HG03565 (cell line): ENCODE measurements around the gene FNDC3B.
"Not testable (repeated sequence)": the region's sequence is repeated elsewhere in the genome, so short reads cannot be mapped to it uniquely, and the experiment has no call there.

Experiments used
- ATAC-seq: cut with Tn5 transposase; IDR thresholded peaks from one replicate; pipeline ENCODE4 v1.9.1; 2021; ENCODE audit warnings: mild to moderate bottlenecking, moderate library complexity; ENCODE audit not compliant: unreplicated experiment

FNDC3B gene

DNA sequence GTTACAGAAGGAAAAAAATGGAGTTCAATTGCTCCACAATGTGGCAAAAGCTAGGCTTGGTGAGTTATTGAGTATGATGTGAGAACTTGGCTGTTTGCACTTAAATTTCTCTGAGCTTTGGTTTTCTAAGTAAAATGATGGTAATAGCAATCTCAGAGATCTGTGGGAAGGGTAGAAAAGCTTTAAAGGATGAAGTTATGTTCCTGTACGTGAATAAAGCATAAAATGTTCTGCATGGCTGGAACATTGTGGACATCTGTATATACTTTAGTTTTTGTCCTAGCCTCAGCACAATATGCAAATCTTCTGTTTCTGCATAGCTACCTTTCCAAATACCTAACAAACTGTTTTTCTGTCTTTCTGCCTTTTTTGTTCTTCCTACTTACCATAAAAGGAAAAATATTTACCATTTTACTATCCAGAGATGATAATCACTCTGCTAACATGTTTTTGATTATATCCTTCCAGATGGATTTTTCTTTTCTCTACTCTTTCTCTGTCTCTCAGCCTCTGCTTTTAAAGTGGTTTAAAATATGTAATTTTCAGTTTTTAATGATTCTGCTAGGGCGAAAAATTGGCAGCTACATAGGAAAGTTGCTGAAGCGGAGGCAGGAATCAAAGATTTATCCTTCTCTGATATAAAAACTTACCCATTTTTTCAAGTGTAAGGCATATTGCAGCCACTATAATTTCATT is 188.1 kb downstream of the FNDC3B start:
- no peak for ATAC-seq

DNA sequence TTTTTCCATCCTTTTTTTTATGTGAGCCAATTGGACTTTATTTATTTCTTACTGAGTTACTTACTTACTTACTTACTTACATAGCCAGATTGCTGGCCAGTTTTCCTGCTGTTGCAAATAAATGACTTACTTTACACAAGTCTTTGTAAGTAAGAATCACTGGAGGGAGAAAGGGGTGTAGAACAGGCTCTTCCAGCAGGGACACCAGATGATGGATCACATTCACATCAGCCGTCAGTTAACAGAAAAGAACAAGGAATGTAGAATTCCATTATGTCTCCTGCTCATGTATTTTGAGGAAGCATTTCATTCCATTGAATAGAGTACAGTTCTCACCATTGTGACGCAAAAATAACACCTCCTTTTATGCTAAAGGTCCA is 188.6 kb downstream of the FNDC3B start:
- no peak for ATAC-seq

DNA sequence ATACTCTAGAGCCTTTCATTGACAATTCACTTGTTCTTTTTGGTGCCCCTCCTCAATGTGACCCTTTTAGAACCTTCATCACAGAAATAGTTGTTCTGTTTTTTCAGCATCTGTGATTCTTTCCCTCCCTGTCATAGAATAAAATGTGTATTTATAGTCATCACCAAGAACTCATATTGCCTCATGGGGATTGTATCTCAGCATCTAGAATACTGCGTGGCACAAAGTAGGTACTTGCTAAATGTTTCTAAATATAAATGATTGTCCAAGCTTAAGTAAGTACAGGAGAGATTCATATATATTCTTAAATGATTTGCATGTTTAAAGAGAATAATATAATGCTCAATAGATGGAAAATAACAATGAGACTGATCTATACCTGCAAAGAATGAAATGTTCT is 190.1 kb downstream of the FNDC3B start:
- ATAC-seq: no peak

DNA sequence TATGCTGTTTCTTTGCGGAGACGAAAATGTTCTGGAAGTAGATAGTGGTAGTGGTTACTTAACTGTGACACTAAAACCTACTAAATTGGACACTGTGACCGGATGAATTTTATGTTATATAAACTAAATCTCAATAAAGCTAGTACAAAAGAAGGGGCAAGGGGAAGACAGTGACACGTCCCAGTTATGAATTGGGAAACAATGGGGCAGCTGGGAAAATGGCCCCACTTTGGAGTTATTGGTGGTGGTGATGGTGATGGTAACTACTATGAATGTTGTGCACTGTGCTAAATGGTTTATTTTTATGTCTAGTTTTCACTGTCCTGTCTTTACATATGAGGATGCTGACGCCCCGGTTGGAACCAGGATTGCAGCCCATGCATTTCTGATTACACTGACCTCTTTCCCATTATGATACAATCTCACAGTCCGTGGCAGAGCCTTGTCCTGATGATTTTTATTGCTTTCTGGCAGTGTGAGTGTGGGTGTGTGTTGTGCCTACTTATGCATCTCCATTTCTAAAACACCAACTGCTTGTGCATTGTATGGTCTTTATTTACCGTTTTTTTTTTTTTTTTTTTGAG is 192.0 kb downstream of the FNDC3B start:
- no peak for ATAC-seq

DNA sequence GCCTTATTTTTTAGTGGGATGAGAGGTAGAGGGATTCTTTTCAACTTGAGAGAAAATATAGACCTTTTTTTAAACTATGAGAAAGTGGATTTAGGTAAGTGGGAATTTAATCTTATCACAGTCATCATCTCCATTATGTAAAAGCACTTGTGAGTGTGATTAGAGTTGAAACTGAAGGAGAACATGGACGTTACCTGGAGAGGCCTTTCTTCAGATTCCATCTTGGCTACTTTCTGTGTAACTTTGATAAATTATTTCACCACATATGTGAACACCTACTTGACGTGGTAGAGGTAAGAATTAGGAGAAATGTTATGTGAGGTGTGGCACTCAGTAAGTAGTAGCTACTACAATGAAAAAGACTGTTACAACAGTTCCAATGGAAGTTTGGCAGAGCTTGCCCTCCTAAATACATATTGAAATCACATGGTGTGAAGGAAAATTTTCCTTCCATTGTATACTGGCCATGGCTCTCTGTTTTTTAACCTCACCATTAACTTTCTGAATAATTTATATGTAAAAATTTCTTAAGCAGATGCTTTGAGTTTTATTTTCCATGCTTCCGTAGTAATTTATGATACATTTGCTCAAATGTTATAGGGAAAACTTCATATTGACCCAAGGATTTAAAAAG is 193.3 kb downstream of the FNDC3B start:
- ATAC-seq: no peak

DNA sequence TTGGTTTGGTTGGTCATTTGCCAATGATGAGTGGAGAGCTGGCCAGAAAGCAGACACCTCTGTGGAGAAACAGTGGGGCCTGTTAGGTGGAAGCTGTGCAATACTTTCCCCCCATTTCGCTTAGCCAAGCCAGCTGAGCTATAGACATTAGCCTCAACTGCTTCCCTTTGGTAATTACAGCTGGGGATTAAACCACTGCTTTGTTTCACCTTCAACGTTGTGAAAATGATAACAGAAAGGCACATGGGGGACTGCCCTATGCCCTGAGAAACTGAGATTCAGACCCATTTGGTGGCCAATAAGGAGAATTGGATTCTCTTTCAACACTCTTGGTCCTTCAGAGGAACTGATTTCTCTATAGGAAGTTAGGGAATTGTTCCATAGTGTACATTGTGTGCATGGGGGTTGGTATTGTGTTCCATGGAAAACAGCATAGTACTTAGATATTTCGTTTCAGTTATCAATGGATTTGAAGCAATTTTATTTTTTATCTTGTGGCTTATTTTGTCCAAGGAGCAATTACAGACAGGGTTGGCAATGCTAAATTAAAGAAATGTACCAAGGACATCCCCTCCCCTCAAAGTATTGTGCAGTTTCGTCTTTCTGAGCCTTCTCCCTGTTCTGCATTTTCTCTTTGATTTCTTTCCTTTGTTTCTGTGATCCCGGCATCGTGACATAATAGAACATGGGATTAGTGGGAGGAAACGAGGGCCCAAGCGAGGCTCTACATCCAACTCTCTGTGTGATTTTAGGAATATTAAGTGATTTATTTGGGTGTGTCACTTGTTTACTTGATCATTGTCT is 194.3 kb downstream of the FNDC3B start:
- ATAC-seq: no peak

DNA sequence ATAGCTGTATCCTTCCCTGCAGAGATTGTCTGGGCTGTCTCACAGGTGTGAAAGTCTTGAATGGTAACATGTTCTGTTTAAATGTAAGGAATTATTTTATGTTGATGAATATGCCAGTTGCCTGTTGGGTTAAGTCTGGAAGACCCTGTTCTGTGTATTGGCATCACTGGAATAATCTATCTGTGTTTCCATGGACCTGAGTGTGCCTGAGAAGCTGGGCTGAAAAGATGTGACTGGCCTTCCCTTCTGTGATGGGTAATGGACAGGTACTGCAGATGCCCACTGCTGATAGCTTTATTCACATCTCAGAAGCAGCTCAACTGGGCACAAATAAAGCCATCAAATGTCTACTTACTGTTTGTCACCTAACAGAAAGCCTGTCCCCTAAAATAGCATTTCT is 196.3 kb downstream of the FNDC3B start:
- ATAC-seq: no peak

DNA sequence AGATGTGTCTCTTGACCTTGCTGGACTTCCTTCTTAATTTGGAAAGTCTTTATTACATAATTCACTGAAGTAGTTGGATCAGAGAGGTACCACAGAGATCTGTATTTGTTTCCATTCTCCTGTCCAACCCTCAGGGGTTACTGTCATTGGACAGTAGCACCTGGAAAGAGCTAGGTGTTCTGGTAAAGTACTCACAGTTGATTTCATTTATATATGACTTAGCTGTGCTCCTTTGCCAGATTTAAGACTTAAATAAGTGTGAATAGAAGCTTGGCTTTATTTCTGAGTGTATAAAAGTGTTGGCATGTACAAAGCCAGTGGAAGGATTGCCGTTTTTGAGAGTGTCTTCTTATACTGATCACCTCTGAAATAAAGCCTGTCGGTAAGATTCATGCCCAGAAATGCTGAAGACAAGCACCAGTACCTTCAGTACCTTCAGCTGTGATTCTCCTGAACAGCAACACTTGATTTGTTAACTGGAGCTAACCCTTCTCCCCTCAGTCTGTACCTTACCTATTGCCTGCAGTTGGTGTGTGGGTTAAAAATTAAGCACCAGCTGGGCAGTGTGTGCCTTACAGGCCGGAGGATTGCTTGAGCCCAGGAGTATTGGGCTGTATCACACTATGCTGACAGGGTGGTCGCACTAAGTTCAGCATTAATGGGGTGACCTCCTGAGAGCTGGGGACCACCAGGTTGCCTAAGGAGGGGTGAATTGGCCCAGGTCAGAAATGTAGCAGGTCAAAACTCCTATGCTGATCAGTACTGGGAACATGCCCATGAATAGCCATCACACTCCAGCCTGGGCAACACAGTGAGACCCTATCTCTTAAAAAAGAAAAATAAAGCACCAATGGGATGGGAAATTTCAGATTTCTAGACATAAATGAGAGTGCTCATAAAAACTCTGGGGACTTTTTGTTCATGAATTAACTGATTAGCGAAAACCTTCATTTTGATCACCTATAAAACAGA is 197.7 kb downstream of the FNDC3B start:
- no peak for ATAC-seq

DNA sequence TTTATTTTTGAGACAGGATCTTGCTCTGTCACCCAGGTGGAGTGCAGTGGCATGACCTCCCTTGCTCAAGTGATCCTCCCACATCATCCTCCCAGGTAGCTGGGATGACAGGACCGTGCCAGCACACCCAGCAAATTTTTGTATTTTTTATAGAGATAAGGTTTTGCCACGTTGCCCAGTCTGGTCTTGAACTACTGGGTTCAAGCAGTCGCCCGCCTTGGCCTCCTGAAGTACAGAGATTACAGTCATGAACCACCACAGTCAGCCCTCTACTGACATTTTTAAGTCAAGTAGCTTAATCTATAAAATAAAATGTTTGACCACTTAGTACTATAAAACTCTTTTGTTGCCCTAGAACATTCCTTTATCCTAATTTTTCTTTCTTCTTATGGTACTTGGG is 198.8 kb downstream of the FNDC3B start:
- ATAC-seq: no peak

DNA sequence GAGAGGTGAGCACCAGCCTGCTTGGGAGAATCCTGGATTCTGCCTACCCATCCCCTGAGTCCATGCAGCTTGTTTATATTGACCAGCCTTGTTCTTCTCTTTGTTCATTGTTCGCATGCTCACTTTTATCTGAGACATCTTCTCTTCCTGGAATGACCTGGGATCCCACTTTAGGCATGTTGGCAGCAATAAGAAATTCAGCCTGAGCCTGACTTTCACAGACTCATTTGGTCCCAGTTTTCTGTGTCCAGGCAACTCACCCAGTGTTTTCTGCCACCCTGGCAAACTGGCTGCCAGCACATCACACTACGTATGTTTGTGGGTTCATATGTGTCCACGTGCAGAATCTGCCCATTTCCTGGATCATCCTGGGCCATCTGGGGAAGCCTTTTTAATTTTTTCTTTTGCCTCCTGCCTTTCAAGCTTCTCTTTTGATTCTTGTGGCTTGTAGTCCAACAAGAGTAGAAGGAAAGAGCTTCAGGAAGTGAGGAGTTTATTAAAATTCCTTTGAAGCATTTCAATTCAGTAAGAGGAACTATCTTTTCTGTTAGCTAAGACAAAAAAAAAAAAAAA is 199.9 kb downstream of the FNDC3B start:
- no peak for ATAC-seq

DNA sequence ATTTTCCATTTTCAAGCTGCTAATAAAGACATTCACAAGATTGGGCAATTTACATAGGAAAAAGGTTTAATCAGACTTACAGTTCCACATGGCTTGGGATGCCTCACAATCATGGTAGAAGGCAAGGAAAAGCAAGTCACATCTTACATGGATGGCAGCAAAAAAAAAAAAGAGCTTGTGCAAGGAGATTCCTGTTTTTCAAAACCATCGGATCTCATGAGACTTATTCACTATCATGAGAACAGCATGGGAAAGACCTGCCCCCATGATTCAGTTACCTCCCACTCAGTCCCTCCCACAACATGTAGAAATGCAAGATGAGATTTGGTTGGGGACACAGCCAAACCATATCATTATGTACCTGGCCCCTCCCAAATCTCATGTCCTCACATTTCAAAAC is 202.0 kb downstream of the FNDC3B start:
- no peak for ATAC-seq

DNA sequence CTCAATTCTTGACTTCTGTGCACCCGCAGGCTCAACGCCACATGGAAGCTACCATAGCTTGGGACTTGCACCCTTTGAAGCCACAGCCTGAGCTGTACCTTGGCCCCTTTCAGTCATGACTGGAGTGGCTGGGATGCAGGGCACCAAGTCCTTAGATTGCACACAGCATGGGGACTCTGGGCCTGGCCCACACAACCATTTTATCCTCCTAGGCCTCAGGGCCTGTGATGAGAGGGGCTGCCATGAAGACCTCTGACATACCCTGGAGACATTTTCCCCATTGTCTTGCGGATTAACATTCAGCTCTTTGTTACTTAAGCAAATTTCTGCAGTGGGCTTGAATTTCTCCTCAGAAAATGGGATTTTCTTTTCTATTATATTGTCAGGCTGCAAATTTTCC is 203.1 kb downstream of the FNDC3B start:
- not testable (repeated sequence) for ATAC-seq

DNA sequence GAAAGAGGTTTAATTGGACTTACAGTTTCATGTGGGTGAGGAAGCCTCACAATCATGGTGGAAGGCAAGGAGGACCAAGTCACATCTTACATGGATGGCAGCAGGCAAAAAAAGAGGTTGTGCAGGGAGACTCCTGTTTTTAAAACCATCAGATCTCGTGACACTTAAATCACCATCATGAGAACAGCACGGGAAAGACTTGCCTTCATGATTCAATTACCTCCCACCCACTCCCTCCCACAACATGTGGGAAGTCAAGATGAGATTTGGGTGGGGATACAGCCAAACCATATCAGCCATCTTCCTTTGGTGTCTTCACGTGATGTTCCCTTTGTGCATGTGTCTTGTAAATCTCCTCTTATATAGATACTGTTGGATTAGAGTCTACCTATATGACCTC is 204.0 kb downstream of the FNDC3B start:
- not testable (repeated sequence) for ATAC-seq

DNA sequence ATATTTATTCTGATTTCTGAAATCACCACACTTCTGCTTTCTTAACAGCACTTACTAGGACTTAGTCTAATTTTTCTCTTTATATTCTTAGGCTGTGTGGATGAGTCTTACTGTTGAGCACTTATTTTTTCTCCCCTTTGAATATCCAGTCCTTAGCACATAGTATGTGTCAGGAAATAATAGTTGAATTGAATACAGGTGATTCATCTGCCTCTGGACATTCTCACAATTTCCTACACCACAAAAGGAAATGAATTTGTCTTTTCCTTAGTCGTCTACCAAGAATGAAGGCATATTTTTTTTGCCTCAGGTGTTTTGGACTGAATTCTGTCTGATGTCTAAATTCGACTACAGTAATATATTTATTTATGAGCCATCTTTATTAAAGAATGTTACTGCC is 204.6 kb downstream of the FNDC3B start:
- ATAC-seq: no peak

DNA sequence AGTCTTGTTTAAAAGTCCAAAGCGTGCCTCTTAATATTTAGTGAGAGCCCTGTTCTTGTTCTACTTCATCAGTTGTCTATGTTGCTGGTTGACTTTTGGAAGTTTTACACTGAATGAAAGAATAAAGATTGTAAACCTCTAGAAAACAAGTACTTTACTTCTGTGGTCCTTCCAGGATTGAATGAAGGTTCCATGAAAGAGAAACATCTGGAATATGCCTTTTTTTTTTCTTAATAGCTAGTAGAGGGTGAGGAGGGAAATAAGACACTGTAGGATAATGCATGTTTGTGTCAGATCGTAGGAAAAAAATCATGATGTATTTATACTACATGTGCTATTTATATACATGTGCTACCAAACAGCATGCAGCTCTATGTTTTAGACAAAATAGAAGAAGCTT is 205.9 kb downstream of the FNDC3B start:
- ATAC-seq: no peak

DNA sequence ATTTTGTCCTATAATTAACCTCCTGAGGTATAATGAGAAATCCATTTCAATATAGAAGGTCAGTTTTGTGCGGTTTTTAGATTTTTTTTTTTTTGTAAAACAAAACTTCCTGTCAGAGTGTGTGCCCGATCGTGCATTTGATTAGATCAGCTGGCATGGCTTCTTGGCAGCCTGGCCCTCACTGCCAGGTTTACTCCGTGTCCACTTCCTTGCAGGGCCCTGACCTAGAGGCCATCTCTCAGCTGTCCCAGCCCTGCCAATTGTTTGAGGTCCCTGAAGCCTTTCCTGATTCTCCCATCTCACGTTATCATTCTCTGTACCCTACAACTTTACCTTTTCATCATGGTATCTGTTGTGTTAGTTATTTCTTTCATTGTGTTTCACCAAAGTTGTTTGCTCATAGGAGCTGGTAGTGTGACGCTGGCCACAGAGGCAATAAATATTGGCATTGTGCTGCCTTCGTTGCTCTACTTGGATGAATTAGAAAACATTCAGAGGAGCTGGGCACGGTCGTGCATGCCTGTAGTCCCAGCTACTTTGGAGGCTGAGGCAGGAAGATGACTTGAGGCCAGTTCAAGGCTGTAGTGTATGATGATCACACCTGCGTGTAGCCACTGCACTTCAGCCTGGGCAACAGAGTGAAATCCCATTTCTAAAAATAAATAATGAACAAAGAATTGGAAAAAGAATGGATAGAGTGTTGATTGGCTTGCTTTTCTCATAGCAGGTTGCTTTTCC is 206.9 kb downstream of the FNDC3B start:
- ATAC-seq: no peak

DNA sequence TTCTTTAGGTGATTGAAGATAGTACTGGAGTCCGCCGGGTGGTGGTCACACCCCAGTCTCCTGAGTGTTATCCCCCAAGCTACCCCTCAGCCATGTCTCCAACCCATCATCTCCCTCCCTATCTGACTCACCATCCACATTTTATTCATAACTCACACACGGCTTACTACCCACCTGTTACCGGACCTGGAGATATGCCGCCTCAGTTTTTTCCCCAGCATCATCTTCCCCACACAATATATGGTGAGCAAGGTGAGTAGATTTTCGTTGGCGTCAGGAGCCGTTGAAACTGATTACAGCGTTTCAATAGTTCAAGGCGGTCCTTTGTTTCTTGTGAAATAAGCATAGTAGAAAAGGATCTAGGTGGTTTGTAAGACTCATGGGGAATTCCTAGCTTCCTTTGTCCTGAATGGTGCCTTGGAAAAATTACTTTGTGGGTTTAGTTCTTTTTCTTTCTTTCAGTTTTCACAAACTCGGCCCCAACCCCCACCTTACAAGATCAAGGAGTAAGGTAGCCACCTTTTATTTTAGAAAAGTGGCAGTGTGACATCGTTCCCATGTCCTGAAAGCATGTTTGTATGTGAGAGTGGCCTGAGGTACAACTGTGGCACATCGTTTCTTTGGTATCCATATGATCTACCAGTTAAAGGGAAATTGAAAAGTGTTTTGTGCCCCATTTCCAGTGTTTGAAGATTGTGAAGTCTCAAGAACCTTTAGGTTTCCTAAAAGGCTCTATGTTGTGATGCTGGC is 208.3 kb downstream of the FNDC3B start:
- ATAC-seq: no peak

DNA sequence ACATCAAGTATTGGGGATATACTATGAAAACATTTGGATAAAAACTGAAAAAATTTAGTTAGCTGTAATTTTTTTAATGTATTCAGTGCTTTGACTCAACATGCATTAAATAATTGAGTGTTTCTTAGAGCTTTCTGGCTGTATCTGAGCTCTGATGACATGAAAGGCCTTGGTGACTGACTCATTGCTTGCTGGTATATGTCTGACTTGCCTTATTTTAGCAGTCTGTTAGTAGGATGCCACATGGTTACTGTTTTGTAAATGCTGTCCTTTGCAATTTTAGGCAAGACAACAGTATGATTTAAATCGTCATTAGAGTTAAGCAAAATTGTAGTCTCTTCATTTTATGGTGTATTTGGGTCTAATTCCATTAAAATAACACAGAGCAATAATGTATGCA is 209.7 kb downstream of the FNDC3B start:
- no peak for ATAC-seq

DNA sequence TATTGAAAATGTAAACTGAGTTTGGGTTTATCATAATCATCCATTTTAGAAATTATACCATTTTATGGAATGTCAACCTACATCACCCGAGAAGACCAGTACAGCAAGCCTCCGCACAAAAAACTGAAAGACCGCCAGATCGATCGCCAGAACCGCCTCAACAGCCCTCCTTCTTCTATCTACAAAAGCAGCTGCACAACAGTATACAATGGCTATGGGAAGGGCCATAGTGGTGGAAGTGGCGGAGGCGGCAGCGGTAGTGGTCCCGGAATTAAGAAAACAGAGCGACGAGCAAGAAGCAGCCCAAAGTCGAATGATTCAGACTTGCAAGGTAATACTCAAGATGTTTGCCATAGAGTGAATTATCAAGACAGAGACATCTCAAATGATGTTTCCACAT is 211.8 kb downstream of the FNDC3B start:
- ATAC-seq: no peak
